ENCODE results near the gene VASP. TPM values are rescaled to one million over a fixed set of nuclear protein-coding genes. Genes with fewer than 3 reads are reported as not detected.

Gene VASP
- total RNA-seq, 2 donors from 2014 or later = 76.8 to 156 TPM

Other genes starting within 250 kb of the VASP start
- not detected for gene CKM, start 184.6 kb upstream of the VASP start, total RNA-seq
- under 1 TPM in 1 of 2 donors, not detected in 1; 0.35 TPM for gene KLC3, start 166.7 kb upstream of the VASP start, total RNA-seq
- gene ERCC2, start 136.9 kb upstream of the VASP start, total RNA-seq = 10 to 100 TPM; 26.3 to 27.1 TPM
- gene PPP1R13L, start 102.4 kb upstream of the VASP start, total RNA-seq = 10 to 100 TPM; 10.9 to 52.2 TPM
- 10 to 100 TPM in 1 of 2 donors, 1 to 10 TPM in 1; 6.8 to 14.1 TPM for gene POLR1G, start 100.8 kb upstream of the VASP start, total RNA-seq
- 10 to 100 TPM in 1 of 2 donors, 1 to 10 TPM in 1; 9.7 to 60.7 TPM for gene ERCC1, start 83.6 kb upstream of the VASP start, total RNA-seq
- 10 to 100 TPM; 19.9 to 37.6 TPM for gene FOSB, start 39.5 kb upstream of the VASP start, total RNA-seq
- 1 to 10 TPM; 3.2 to 5.1 TPM for gene RTN2, start 10.4 kb upstream of the VASP start, total RNA-seq
- gene PPM1N, start 9.0 kb upstream of the VASP start, total RNA-seq = 1 to 10 TPM; 1.5 to 7.4 TPM
- gene OPA3, start 77.3 kb downstream of the VASP start, total RNA-seq = 10 to 100 TPM; 16.6 to 16.7 TPM
- gene GPR4, start 94.7 kb downstream of the VASP start, total RNA-seq = under 1 TPM in 1 of 2 donors, not detected in 1; 0.09 TPM
- 100 to 1,000 TPM; 142 to 161 TPM for gene EML2, start 131.9 kb downstream of the VASP start, total RNA-seq
- 10 to 100 TPM in 1 of 2 donors, 1 to 10 TPM in 1; 7.0 to 15.7 TPM for gene GIPR, start 160.7 kb downstream of the VASP start, total RNA-seq
- 100 to 1,000 TPM; 755 to 839 TPM for gene SNRPD2, start 184.5 kb downstream of the VASP start, total RNA-seq
- 10 to 100 TPM; 21.0 to 30.6 TPM for gene QPCTL, start 185.2 kb downstream of the VASP start, total RNA-seq
- 10 to 100 TPM; 40.1 to 47.9 TPM for gene FBXO46, start 223.4 kb downstream of the VASP start, total RNA-seq
- under 1 TPM in 1 of 2 donors, not detected in 1; 0.48 TPM for gene MEIOSIN, start 226.0 kb downstream of the VASP start, total RNA-seq

Data from activated naive CD4-positive, alpha-beta T cell treated with anti-CD3 and anti-CD28 coated beads, Interleukin-2, amount 50 U/mL, for 72 hours (primary cell).